Mononuclear cell (primary cell): ENCODE data around the gene CHAC2. TPM values are rescaled to one million over a fixed set of nuclear protein-coding genes. Genes with fewer than 3 reads are reported as not detected.
"Not testable (repeated sequence)": the region's sequence is repeated elsewhere in the genome, so short reads cannot be mapped to it uniquely, and the experiment has no call there.

Experiments
- H3K27me3 ChIP-seq: 2 replicates; pipeline ENCODE4 v1.6.0; 2011; ENCODE audit warnings: low read length, control low read depth; ENCODE audit not compliant: insufficient read depth
- H3K4me1 ChIP-seq: 2 replicates; pipeline ENCODE4 v1.5.1; 2011; ENCODE audit warnings: mild to moderate bottlenecking, low read length, control low read depth; ENCODE audit not compliant: insufficient read depth
- H3K4me3 ChIP-seq: 2 replicates; pipeline ENCODE4 v1.5.1; 2011; ENCODE audit warnings: mild to moderate bottlenecking, low read length, moderate library complexity
- H3K9me3 ChIP-seq: 2 replicates; pipeline ENCODE4 v1.5.1; 2011; ENCODE audit warnings: low read depth, mild to moderate bottlenecking, control low read depth, low read length
- total RNA-seq: library from RNA; depleted of rRNA; stranded (reverse); fragments of >200 nt; gene quantifications from one replicate; pipeline ENCODE4 v1.2.3, GENCODE V29; 2012

CHAC2 gene
- 0.52 TPM for total RNA-seq

DNA sequence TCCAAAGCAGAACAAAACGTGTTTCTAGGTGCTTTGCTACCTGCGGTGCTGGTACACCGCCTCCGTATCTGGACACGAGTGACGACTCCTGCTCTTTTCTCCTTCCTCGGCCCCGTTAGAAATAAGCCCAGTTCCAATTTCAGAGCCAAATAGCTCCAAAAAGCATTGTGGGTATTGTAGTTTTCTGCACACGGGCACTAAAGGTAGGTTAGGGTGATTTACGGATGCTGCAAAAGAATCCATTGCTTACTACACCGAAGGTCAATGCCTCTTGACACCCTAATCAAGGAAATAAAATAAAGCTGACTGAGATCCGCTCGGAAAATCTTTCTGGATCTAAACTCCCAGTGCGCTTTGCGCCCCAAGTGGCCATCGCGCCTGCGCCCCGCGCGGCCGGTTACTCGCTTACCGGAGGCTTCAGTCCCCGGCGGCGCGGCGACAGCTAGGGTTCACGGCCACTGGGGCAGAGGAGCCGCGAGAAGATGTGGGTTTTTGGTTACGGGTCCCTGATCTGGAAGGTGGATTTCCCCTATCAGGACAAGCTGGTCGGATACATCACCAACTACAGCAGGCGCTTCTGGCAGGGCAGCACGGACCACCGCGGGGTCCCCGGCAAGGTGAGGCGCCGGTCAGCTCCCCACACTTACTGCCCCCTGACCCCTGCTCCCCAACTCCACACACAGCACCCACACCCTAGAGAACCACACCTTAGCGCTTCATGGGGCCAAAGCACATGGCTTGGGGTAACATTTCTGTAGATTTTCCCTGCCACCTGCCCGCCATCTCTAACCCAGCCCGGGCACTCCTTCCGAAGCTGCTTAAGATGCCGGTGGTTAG is at the start of gene CHAC2:
TSS of gene CHAC2 (plus strand) at position 400 of the 837 bp plus-strand sequence. CDS start at position 483, 83 bp downstream.
- Histone ChIP-seq H3K27me3 (no peaks in the 10 kb centered on the region), H3K4me3 (peak within 1 kb of the TSS; percentile 60), H3K9me3 (no peaks in the 10 kb centered on the region), H3K4me1 (peaks cover 13% of the 10 kb centered on the region)

DNA sequence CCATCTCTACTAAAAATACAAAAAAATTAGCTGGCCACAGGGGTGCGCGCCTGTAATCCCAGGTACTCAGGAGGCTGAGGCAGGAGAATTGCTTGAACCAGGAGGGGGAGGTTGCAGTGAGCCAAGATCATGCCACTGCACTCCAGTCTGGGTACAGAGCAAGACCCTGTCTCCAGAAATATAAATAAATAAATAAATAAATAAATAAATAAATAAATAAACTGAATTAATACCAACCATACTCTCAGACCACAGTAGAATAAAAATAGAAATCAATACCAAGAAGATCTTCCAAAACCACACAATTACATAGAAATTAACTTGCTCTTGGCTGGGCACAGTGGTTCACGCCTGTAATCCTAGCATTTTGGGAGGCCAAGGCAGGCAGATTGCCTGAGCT is 46.7 kb upstream of the CHAC2 start:
- H3K9me3 ChIP-seq, H3K4me1 ChIP-seq, H3K27me3 ChIP-seq, H3K4me3 ChIP-seq: not testable (repeated sequence)

DNA sequence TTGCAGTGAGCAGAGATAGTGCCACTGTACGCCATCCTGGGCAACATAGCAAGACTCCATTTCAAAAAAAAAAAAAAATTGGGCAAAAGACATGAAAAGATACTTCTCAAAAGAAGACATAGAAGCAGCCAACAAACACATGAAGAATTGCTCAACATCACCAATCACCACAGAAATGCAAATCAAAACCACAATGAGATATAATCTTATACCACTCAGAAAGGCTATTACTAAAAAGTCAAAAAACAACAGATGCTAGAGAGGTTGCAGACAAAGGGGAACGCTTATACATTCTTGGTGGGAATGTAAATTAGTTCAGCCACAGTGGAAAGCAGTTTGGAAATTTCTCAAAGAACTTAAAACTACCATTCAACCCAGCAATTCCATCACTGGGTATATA is 43.1 kb upstream of the CHAC2 start:
- Histone ChIP-seq H3K9me3 (no peaks in the 10 kb centered on the region), H3K4me1 (no peaks in the 10 kb centered on the region), H3K27me3 (no peaks in the 10 kb centered on the region), H3K4me3 (no peak overlapping the region)

DNA sequence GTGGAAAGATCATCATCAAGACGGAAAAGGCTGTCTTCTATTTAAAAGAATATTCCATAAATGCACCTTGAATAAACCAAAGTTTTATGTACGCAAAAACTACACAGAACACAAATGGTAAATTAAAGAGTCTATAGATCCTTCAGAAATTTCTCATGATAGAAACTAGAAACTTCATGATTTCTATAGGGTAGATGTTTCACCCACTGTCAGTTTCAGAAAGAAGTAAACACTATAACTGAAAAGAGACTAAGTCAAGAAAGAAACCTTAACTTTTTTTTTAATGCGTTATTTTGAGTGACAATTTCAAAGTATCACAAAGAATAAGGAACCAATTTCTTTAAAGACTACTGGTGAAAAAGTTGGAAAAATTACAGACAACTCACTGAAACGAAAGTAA is 41.9 kb upstream of the CHAC2 start:
- Histone ChIP-seq H3K4me3 (no peak overlapping the region), H3K27me3 (no peaks in the 10 kb centered on the region), H3K9me3 (no peaks in the 10 kb centered on the region), H3K4me1 (no peaks in the 10 kb centered on the region)

DNA sequence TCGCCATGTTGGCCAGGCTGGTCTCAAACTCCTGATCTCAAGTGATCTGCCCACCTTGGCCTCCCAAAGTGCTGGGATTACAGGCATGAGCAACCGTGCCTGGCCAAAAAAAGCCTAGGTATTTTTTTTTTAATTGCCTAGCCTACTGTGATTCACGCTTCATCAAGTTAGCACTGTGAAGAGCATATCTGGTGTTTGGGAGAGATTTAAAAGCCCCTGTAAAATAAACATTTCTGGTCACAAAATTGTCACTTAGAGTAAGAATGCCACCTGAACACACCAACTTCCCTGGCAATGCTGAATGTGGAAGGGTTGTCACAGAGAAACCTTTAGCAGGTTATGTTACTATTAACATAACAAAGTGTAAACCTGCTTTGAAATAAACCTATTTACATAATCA is 39.7 kb upstream of the CHAC2 start:
- H3K27me3 ChIP-seq: no peaks in the 10 kb centered on the region
- H3K4me3 ChIP-seq: no peak overlapping the region
- no peaks in the 10 kb centered on the region for H3K4me1 ChIP-seq
- H3K9me3 ChIP-seq: no peaks in the 10 kb centered on the region

DNA sequence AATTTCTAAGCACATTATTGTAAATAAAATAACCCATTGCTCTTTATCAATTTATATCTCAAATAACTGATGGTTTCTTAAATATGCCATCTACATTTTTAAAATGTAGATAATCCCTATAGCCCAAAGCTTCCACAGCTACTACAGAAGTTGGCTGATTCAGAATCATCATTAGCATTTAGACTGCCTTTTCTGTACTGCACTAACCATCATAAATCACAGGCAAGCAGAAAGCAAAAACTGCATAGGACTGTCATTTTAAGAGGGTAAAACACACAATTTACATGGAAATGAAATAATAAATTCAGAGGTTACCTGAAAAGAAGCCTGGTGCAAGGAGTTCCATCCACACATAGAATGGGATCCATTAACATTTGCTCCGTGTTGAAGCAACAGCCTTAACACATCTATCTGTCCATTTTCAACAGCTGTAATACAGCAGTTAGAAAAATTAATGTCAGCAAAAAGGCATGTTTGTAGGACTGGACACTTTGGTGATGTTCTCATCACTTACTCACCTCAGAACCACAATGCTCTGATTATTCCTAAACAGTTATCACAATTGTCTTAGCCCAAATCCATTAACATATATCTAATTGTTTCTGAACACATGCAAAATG is 38.4 kb upstream of the CHAC2 start:
- H3K9me3 ChIP-seq: no peaks in the 10 kb centered on the region
- H3K27me3 ChIP-seq: no peaks in the 10 kb centered on the region
- H3K4me1 ChIP-seq: no peaks in the 10 kb centered on the region
- H3K4me3 ChIP-seq: no peak overlapping the region

DNA sequence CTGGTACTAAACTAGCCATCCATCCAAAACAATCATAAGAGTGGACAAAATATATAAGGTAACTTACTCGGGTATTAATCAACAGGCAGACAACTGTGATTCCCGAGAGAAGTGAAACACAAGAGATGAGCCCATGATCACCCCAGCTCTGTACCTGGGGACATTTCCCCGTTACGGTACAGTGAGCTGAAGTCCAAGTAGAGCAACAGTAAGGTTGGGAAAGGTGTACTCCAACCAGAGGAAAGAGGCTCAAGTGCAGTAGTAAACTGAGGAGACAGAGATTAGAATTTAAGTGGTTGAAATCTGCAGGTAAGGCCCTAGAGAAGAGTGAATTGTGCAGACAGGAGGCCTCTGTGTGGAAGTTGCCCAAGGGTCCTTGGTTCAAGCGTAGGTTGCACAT is 30.5 kb upstream of the CHAC2 start:
- peaks cover 5% of the 10 kb centered on the region for H3K4me1 ChIP-seq
- no peak overlapping the region for H3K4me3 ChIP-seq

DNA sequence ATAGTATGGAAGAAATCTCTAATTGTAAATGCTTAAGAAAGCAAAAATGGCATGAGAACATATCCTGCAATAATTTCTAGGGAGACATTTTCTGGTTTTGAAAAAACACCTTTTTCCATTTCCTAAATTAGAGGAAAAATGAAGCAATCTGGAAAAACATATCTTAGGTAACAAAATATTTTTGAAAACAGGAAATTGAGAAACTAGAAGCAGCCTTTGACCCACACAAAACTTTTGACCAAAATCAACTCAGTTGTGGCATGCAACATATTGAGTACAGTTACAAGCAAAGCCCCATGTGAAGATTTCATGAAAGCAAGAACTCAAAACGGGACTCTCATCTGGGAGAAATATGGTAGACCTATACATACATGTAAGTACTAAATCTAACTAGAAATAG is 28.6 kb upstream of the CHAC2 start:
- Histone ChIP-seq H3K4me3 (no peak overlapping the region), H3K4me1 (peaks cover 5% of the 10 kb centered on the region), H3K27me3 (no peaks in the 10 kb centered on the region), H3K9me3 (no peaks in the 10 kb centered on the region)

More for the DNA sequence above, 30.5 kb upstream of the CHAC2 start:
- Histone ChIP-seq H3K27me3 (no peaks in the 10 kb centered on the region), H3K9me3 (no peaks in the 10 kb centered on the region)

DNA sequence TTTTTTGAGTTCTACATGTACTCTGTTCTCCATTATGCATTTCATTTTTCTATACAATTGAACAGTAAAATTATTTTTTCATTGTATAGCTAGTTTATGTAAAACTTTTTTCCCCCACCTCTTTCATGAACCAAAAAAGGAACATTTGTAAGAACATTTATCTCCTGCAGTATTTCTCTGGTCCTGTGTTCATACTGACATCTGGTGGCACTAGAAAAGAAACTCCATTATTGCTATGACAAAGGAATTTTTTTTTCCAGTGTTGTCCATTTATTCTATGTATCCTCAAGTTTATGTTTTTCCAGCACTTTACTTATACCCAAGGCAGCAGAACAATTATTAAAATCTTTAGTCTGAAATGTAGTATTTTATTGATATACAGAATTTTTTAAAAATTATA is 27.4 kb upstream of the CHAC2 start:
- no peaks in the 10 kb centered on the region for H3K9me3 ChIP-seq
- H3K4me3 ChIP-seq: no peak overlapping the region
- H3K27me3 ChIP-seq: no peaks in the 10 kb centered on the region
- peaks cover 5% of the 10 kb centered on the region for H3K4me1 ChIP-seq

DNA sequence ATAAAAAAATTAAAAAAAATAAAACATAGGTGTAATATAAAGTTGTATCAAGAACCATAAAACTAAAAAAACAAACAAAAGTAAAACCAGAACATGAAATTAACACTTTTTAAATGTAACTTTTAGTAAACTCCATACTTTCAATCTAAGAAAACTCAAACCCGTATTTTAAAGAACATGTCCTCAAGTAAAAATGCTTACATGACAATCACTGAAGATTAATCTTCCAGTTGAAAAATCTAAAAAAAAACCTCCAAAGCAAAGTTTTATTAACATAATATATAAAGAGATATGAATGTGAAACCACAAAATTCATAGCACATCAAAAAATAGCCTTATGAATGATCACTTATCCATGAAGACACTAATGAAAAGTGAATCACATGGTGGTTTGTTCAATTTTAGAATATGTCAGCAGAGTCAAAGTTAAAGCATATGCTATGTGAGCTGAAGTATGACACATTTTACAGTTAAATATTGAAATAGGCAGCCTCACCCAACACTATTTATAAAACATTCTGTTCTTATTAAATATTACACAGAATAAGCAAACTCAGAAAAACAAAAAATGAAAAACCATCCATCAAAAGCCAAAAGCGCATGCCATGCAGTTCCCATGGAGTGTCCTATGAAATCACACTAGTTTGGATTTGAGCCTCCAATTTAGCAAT is 23.1 kb upstream of the CHAC2 start:
- H3K27me3 ChIP-seq: no peaks in the 10 kb centered on the region
- no peaks in the 10 kb centered on the region for H3K9me3 ChIP-seq
- H3K4me3 ChIP-seq: no peak overlapping the region
- peaks cover 4% of the 10 kb centered on the region for H3K4me1 ChIP-seq

DNA sequence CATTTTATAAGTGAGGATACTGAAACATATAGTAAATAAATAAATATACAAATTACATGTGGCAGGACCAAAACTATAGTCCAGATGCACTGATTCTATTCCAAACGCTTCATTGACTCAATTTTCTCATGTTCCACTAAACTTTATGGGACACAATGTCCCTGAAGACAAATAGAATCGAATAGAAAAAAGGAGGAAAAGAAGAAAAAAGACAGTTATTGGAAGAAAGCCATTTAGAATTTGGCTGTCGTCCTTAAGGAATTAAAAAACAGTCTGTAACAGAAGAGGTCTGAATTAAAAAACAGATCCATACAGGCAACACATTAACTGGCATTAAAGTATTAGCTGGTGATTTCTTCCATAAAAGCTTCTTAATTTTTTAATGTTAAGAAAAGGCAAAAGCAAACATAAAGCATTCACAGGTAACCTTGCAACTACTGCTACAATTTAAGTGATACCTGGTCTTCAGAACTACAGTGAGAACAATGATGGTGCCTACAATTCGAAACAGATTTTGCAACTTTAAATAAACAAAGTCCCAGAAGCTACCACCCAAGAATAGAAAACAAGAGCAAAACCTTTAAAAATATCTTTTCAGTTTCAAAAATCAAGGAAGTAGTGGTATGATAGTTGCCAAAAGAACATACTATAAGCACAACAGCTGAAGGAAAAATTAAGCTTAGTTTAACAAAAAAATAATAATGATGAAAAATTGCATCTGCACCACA is 17.4 kb upstream of the CHAC2 start:
- no peak overlapping the region for H3K4me3 ChIP-seq
- no peaks in the 10 kb centered on the region for H3K27me3 ChIP-seq
- no peaks in the 10 kb centered on the region for H3K4me1 ChIP-seq
- H3K9me3 ChIP-seq: no peaks in the 10 kb centered on the region

DNA sequence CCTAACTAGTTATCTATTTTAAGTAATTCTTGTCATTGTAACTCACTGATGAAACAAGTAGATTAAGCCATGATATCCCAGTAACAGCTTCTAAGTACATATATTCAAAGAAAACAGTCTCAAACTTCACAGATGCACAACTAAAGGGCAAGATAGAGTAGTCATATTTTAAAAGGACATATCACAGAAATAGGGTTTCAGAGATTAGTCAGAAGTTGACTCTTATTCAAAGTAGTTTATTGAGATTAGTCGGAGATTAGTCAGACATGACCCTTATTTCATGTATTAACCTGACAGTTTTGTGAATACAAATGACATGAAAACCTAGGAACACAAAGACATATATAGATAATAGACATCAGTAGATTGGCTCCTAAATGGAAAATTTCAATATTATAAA is 15.9 kb upstream of the CHAC2 start:
- Histone ChIP-seq H3K9me3 (no peaks in the 10 kb centered on the region), H3K4me1 (no peaks in the 10 kb centered on the region), H3K4me3 (no peak overlapping the region), H3K27me3 (no peaks in the 10 kb centered on the region)

DNA sequence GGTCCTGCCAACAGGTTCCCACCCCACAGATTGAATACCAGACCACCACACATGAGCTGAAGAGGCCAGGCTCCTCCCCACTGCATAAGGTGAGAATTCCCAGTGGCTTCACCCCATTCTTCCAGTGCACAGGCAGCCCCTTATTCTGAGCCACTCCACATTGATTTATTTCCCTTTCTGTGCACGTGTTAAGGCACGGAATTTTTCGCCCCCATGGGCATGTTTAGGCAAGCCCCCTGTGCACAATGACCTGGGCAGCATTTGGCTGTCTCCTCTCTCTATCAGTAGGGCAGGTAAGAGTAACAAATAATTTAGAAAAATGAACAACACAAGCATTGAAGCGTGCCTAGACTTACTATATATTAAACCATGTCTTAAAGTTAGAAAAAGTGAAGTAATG is 15.2 kb upstream of the CHAC2 start:
- Histone ChIP-seq H3K4me1 (no peaks in the 10 kb centered on the region), H3K4me3 (no peak overlapping the region), H3K9me3 (no peaks in the 10 kb centered on the region), H3K27me3 (no peaks in the 10 kb centered on the region)

DNA sequence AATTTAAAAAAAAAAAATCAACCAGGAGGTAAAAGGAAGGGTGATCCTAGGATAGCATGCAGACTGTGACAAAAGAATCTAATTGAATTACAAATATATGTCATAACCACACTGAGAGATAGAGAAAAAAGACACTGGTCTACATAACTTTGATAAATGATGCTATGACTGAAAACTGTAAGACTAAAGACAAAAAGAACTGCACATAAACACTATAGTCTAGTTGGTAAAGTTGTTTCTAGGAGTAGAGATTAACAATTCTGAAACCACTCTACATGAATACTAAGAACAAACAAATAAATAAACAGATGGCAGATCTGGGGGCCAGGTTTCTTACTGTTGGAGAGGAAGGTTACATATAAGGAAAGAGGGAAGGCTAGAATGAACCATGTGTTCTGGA is 14.6 kb upstream of the CHAC2 start:
- no peaks in the 10 kb centered on the region for H3K4me1 ChIP-seq
- H3K27me3 ChIP-seq: no peaks in the 10 kb centered on the region
- H3K9me3 ChIP-seq: no peaks in the 10 kb centered on the region
- no peak overlapping the region for H3K4me3 ChIP-seq

DNA sequence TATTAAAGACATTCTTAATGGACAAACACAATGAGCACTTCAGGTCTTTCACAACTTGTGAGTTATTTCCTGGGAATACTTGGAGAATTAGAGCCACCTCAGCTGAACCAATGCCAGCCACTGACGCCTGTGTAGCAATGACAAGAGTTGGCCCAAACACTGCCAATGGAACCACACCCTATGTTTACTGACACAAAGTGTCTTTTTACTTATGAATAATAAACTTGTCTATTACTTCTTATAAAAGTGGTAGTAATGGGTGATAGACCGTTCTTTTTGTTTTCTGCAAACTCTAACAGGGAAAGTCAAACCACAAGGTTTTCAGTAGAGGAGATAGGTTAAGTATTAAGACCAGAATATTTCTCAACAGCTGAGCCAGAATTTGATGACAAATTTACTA is 12.5 kb upstream of the CHAC2 start:
- H3K4me3 ChIP-seq: no peak overlapping the region
- no peaks in the 10 kb centered on the region for H3K27me3 ChIP-seq

More for the DNA sequence above, 12.5 kb upstream of the CHAC2 start:
- Histone ChIP-seq H3K9me3 (no peaks in the 10 kb centered on the region), H3K4me1 (no peaks in the 10 kb centered on the region)
